Kidney (tissue), 14 donors: ENCODE data around the gene TOGARAM1. TPM values are rescaled to one million over a fixed set of nuclear protein-coding genes. Genes with fewer than 3 reads are reported as not detected.

Source experiments
- DNase-seq, 5 donors: peaks; one replicate each; pipeline ENCODE4 v3.0.0-alpha.2; 2013 to 2020
- FAIRE-seq: peaks from 2 replicates; lab custom pipeline; 2012; peaks lifted over from hg19 to GRCh38; lab: Jason Lieb, UNC
- H3K27ac ChIP-seq, 2 donors: one replicate each; pipeline ENCODE4 v1.7.0; 2013; ENCODE audit warnings: low read depth in 2 of 2, low read length in 2 of 2, inconsistent platforms in 1 of 2
- H3K27me3 ChIP-seq: one replicate; pipeline ENCODE4 v1.7.1; 2013; ENCODE audit warnings: low read length, inconsistent platforms; ENCODE audit not compliant: control insufficient read depth, insufficient read depth
- H3K36me3 ChIP-seq, 3 donors: one replicate each; pipeline versions ENCODE4 v1.7.0 to v1.7.1; 2013; ENCODE audit warnings: low read length in 3 of 3, control low read depth in 1 of 3, inconsistent platforms in 1 of 3; ENCODE audit not compliant: insufficient read depth in 3 of 3, control insufficient read depth in 2 of 3
- H3K4me1 ChIP-seq, 3 donors: one replicate each; pipeline versions ENCODE4 v1.7.0 to v1.7.1; 2013; ENCODE audit warnings: low read length in 3 of 3, inconsistent platforms in 1 of 3, low read depth in 1 of 3; ENCODE audit not compliant: control insufficient read depth in 2 of 3, insufficient read depth in 2 of 3
- H3K4me3 ChIP-seq, 3 donors: one replicate each; pipeline versions ENCODE4 v1.7.0 to v1.8.1; 2013; ENCODE audit warnings: low read length in 3 of 3, control low read depth in 1 of 3, inconsistent platforms in 1 of 3
- H3K9ac ChIP-seq, 3 donors: one replicate each; pipeline versions ENCODE4 v1.7.0 to v1.7.1; 2013; ENCODE audit warnings: low read length in 3 of 3, control low read depth in 1 of 3, inconsistent platforms in 1 of 3
- H3K9me3 ChIP-seq, 3 donors: one replicate each; pipeline versions ENCODE4 v1.7.0 to v1.7.1; 2013; ENCODE audit warnings: low read length in 3 of 3, control low read depth in 1 of 3, inconsistent platforms in 1 of 3; ENCODE audit not compliant: control insufficient read depth in 2 of 3, insufficient read depth in 1 of 3
- intact Hi-C: fragments of 100-400 bp; cut with DNase I; formaldehyde crosslinking; loops from one replicate; pipeline ENCODE4 v1.11.1; 2022
- polyA plus RNA-seq: library from polyadenylated mRNA; stranded (reverse); fragments of 350-450 nt; fragmentation: Illumina TruSeq; extraction: RNeasy Lipid Tissue Mini Kit (QIAGEN cat#74804); gene quantifications from one replicate; pipeline ENCODE4 v1.2.3, GENCODE V29; 2014; ENCODE audit warnings: low read depth, low replicate concordance; ENCODE audit not compliant: insufficient read depth
- total RNA-seq: library from RNA; stranded (reverse); fragmentation: NEBNext Ultra II Directional; extraction: Animal tissue kit (Norgen Biotek cat#: 25700); gene quantifications from one replicate; pipeline ENCODE4 v1.2.1, GENCODE V29; 2021
- TF ChIP-seq, protein P1 (sequence below): IDR thresholded peaks from 3 replicates; pipeline ENCODE4 v1.5.1; 2012; ENCODE audit warnings: mild to moderate bottlenecking, moderate library complexity, borderline replicate concordance; ENCODE audit not compliant: insufficient read depth; ENCODE audit errors: extremely low read depth
- donor health status: control.
- donor health status: control.
- donor health status: control.
- donor health status: control.
- donor health status: control.
- donor health status: DM: yes; HTN: yes; CAD: no.
- donor health status: Normal renal cell carcinoma (clear cell type).

The TOGARAM1 gene
- total and polyA plus RNA-seq, 2 donors from 2014 or later, result 9.5 to 25.6 TPM

DNA sequence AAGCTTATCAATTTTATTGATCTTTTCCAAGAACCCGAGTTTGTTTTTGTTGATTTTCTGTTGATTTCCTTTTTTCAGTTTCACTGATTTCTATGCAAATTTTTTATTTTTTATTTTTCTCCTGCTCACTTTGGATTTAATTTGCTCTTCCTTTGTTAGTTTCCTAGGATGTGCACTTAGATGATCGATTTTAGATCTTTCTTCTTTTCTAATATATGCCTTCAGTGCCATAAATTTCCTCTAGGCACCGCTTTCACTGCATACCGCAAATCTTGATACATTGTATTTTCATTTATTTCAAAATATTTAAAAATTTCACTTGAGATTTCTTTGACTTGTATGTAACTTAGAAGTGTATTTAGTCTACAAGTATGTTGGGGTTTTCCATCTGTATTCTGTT lies 9.5 kb downstream of the TOGARAM1 start:
- Histone ChIP-seq H3K4me3 (no peak overlapping the region), H3K9ac (no peak overlapping the region), H3K4me1 (peaks cover 0 to 7% (median 4%) of the 10 kb centered on the region in 3 donors), H3K27ac (no peak overlapping the region), H3K27me3 (no peaks in the 10 kb centered on the region), H3K36me3 (peaks cover 0 to 2% (median 0%) of the 10 kb centered on the region in 3 donors), H3K9me3 (peaks cover 0 to 2% (median 0%) of the 10 kb centered on the region in 3 donors)
- TF ChIP-seq, protein P1, sequence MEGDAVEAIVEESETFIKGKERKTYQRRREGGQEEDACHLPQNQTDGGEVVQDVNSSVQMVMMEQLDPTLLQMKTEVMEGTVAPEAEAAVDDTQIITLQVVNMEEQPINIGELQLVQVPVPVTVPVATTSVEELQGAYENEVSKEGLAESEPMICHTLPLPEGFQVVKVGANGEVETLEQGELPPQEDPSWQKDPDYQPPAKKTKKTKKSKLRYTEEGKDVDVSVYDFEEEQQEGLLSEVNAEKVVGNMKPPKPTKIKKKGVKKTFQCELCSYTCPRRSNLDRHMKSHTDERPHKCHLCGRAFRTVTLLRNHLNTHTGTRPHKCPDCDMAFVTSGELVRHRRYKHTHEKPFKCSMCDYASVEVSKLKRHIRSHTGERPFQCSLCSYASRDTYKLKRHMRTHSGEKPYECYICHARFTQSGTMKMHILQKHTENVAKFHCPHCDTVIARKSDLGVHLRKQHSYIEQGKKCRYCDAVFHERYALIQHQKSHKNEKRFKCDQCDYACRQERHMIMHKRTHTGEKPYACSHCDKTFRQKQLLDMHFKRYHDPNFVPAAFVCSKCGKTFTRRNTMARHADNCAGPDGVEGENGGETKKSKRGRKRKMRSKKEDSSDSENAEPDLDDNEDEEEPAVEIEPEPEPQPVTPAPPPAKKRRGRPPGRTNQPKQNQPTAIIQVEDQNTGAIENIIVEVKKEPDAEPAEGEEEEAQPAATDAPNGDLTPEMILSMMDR, result no peak
- DNase-seq (no peak), FAIRE-seq (no peak)
- intact Hi-C loops, result no loop called here

DNA sequence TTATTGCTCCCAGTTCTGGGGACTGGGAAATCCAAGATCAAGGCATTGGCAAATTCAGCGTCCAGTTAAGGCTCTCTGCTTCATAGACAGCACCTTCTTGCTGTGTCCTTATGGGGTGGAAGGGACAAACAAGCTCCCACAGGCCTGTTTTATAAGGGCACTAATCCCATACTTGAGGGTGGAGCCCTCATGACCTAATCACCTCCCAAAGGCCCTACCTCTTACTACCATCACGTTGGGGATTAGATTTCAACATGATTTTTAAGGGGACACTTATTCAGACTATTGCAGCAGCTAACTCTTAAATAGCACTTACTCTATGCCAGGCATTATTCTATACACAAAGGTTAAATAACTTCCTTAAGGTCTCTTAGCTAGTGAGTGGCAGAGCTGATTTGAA lies 17.3 kb downstream of the TOGARAM1 start:
- no peaks in the 10 kb centered on the region for H3K9me3 ChIP-seq
- H3K9ac ChIP-seq, result no peak overlapping the region
- no peak overlapping the region for H3K27ac ChIP-seq
- H3K27me3 ChIP-seq, result no peaks in the 10 kb centered on the region
- no peak overlapping the region for H3K4me3 ChIP-seq
- no peak for FAIRE-seq
- intact Hi-C loops, result no loop called here
- DNase-seq, result no peak
- H3K4me1 ChIP-seq, result peaks cover 0 to 2% (median 0%) of the 10 kb centered on the region in 3 donors
- TF ChIP-seq, protein P1, result no peak
- H3K36me3 ChIP-seq, result no peaks in the 10 kb centered on the region

DNA sequence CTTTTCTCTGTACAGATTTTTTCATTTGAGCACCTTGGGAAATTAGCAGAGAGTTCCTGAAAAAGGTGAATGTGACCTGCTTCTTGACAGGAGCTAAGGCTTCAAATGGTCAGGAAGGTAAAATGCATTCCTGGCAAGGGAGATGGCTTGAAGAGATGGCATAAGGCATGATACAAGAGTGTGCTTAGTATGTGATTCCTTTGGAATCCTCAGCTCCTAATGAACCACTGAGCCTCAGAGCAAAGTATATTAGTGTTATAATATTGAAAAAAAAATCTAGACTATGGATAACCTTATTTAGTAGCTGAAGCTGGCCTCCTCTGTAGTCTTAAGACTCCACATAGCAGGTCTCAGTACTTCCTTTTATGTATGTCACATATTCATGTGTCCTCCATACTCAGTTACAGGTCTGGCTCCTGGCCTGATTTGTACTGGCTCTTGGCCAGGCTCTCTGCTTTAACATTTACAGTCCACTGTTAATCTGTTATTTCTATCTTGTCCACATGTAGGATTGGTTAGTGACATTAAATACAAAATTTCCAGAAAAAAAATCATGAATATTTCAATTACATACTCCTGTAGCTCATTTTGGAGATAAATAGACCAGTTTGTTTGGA lies 17.9 kb downstream of the TOGARAM1 start:
- Histone ChIP-seq H3K4me3 (no peak overlapping the region), H3K27me3 (no peaks in the 10 kb centered on the region), H3K27ac (no peak overlapping the region), H3K9ac (no peak overlapping the region), H3K9me3 (no peaks in the 10 kb centered on the region), H3K4me1 (peaks cover 0 to 2% (median 0%) of the 10 kb centered on the region in 3 donors), H3K36me3 (no peaks in the 10 kb centered on the region)
- TF ChIP-seq, protein P1, result no peak
- intact Hi-C loops, result no loop called here
- no peak for DNase-seq
- FAIRE-seq, result no peak
